Activated T-cell treated with anti-CD3 and anti-CD28 coated beads for 4 hours (primary cell): ENCODE data around the gene ENO1.

ENCODE experiments used
- DNase-seq: peaks from one replicate; pipeline ENCODE4 v3.0.0-alpha.2; 2020

ENO1 gene

DNA sequence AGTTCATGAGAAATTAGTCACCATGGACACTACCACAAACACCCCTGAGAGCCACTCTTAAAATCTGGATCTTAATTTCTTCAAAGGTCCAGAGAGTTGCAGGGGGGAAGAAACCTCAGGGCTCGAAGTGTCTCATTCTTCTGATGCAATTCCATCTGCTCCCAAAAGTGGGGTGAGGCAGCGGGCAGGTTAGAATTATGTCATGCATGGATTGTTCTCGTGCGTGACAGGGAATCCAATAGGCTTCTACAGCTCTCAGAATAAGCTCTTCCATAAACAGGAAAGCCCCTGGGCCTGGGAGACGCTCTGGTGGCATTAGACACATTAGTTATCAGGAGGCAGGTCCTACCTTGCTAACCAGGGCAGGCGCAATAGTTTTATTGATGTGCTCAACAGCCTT lies 8.4 kb downstream of the ENO1 start:
- DNase-seq = no peak

DNA sequence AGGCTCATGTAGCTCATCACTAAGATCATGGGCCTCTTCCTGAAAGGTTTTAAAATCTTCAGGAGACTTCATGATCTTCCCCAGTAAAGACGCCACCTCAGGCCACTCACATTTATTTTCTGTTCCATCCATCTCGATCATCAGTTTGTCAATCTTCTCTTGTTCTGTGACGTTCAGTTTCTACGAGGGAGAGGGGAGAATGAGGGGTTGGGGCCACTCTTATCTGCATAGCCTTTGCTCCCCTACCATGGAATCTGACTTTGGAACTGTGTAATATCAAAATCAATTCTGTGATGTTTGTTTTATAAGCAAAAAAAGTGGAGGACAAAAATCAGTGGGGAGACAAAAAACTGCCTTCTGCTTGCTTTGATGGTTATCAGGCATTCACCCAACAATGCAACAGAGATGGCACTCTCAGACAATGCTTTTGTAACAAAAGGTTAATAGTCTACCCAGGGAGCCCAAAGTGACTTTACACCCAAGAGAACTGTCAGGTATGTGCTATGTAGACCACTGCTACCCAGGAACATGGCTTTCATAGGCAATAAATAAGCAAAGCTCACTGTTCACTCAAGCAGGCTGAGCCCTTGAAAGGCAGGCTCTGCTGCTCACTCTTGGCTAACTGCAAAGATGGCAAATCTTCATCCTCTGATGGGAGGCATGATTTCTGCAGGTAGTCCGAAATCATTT lies 10.5 kb downstream of the ENO1 start:
- no peak for DNase-seq

DNA sequence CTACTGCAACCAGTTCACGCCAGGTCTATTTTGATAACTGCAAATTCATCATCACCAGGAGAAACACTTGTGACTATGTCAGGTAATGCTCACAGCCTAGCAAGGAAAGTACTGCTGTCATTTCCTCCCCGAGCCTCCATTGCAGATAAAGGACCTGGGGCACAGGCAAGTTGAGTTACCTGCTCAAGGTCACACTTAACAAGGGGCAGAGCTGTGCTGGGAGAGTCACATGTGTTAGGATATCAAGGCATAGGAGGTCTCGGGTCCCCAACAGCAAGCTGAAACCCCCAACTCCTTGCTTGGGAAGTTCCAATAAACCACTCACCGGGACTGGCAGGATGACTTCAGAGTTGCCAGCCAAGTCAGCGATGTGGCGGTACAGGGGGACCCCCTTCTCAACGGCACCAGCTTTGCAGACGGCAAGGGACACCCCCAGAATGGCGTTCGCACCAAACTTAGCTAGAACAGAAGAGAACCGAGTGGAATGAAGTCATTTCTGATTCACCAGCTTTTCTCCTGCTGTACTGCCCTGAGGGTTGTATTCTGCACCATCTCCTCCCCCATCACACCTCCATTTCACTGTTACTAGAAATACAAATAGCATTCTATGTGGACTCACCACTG lies 11.6 kb downstream of the ENO1 start:
- DNase-seq = no peak

DNA sequence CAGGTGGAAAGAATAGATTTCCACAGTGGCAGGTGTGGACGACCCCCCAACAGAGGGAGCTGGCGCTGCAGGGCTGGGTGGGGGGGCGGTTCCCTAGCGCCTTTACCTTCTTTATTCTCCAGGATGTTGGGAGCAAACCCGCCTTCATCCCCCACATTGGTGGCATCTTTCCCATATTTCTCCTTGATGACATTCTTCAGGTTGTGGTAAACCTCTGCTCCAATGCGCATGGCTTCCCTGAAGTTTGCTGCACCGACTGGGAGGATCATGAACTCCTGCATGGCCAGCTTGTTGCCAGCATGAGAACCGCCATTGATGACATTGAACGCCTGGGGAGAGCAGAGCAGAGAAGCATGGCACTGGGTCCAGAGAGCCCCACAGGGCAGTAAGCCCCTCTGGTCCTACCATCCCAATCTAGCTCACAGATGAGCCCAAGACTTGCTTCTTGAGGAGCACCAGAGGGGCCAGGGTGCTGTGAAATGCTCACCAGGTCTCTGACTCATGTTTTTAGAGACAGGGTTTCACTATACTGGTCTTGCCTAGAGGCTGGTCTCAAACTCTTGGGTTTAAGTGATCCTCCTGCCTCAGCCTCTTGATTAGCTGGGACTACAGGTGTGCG lies 12.2 kb downstream of the ENO1 start:
- no peak for DNase-seq

DNA sequence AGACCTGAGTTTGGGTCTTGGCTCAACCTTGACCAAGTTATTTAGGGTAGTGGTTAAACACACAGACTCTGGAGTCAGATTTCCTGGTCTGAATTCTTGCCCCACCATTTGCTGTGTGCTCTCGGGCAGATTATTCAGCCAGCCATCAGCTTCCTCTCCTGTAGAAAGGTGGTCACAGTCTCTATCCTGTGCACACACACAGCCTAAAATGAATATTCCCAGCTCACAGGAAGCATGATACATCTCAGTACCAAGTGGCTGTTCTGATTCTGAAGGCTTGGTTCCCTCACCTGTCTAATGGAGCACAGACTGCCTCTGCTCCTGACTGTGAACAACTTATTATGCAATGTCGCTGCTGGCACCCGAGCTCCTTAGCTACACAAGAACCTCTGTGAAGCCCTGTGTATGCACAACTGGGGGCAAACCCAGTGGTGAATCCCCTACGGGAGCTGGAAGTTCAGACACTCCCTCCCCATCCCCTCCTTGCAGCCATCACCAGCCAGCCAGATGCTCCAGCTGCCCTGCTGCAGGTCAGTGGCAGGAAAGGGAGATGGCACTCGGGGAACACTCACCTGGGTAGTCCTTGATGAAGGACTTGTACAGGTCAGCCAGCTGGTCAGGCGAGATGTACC lies 13.7 kb downstream of the ENO1 start:
- no peak for DNase-seq

DNA sequence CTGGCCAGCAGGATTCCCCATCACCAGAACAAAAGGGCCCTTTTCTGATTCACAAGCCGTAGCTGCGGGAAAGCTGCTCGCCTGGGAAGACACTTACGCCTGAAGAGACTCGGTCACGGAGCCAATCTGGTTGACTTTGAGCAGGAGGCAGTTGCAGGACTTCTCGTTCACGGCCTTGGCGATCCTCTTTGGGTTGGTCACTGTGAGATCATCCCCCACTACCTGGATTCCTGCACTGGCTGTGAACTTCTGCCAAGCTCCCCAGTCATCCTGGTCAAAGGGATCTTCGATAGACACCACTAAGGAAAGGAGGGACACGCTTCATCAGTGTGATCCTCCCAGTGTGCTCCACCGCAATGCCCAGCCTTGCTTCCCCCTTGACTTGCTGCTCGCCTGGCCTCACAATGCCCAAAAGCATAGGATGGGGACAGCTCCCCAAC lies 14.7 kb downstream of the ENO1 start:
- no peak for DNase-seq

DNA sequence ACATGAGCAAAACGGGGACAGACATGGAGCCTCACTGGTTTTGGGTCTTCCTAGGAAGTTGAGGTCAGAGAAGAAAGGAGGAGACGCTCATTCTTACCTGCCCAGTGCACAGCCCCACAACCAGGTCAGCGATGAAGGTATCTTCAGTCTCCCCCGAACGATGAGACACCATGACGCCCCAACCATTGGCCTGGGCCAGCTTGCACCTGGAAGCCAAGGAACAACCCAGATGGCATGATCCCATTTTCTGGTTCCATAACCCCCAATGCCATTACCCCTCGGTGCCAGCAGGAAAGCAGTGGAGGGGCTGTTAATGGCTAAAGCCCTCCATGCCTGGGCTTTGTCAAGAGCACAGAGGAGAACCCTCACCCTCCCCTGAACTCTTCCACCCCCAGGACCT lies 15.3 kb downstream of the ENO1 start:
- DNase-seq = no peak

DNA sequence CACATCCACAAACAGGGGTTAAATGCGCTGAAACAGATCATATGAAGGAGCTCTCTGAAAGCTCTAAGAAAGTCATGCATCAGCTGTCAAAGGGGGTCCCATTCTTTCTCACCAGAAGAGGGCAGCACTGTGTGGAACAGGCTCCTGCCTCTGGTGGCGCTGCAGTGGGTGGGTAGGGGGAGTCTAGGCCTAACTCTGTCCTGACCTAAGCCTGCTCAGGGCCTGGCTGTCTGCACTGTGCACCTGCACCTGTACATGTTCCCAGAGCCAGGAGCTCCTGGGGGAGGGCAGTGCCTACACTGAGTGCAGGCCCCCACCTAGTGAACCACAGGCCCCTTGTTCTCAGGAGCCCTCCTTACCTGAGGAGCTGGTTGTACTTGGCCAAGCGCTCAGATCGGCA lies 16.0 kb downstream of the ENO1 start:
- peak; percentile 38 for DNase-seq

DNA sequence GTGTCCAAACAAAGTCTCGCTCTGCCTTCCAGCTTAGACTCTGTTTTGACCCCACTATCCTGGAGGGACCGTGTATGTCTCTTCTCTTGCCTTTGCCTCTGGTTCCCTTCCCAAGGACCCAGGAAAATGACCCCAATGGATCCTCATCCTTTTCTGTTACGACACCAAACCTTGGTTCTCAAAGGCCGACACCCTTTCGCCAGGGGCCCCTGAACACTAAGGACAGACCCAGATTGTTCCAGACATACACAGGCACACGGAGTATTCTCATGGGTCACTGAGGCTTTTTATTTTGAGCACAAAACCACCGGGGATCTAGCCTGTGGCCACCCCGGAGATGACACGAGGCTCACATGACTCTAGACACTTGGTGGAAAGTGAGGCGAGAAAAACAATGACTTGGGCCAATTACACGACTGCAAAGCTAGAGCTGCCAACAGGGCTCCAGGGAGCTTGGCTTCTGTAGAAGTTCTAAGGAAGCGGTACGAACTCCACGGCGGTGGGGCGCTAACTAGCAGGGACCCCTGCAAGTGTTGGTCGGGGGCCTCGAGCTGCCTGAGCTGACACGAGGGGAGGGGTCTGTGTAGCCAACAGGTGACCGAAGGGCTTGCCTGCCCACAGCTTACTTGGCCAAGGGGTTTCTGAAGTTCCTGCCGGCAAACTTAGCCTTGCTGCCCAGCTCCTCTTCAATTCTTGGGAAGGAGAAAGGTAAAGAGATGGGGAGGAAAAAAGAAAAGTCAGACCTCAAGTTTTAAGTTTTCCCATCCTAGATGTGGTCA lies 17.6 kb downstream of the ENO1 start:
- DNase-seq = no peak

DNA sequence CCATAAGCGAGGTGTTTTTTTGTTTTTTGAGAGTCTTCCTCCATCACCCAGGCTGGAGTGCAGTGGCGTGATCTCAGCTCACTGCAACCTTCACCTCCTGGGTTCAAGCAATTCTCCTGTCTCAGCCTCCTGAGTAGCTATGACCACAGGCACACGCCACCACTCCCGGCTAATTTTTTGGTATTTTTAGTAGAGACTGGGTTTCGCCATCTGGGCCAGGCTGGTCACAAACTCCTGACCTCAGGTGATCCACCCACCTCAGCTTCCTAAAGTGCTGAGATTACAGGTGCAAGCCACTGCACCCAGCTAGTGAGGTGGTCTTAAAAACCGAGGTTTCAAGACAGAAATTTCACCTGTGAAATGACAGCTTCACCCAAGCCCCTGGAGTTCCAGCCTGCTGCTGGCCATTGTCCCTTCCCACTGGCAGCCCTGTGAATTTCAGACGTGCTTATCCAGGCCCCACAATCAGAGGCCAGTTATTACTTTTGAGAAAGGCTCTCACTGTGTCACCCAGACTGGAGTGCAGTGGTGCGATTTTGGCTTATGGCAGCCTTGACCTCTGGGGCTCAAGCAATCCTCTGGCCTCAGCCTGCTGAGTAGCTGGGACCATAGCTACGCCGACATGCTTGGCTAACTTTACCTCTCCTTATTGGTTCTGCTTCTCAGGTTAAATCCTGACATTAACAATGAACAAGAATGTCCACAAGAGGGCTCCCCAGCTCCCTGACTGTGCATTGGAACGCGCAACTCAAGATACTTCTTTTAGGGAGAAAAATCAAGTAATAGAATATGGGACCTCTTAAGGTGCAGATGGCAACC lies 19.4 kb downstream of the ENO1 start:
- DNase-seq = no peak

DNA sequence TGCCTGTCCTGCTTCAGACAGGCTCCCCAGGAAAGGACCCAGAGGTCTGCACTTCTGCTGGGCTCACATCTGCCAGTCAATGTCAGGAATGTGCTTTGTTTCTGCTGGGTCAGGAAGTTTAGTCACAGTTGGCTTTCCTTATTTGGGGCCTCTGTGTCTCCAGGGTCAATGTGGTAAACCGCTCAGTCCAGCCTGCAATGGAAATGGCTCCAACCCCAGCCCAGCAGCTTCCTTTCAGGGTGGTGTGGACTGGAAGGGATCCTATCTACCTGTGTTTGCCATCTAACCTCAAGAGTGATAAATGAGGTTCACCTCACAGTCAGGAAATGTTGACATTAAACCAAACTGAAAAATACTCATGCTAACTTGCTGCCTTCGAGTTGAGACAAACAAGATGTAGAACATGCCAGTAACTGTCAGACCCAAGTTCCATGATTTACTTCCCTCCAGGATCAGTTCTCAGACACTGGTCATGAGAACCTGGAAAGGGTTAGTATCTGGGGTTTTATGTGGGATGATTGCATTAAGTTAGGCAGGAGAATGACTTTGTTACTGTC lies 20.3 kb downstream of the ENO1 start:
- DNase-seq = no peak

DNA sequence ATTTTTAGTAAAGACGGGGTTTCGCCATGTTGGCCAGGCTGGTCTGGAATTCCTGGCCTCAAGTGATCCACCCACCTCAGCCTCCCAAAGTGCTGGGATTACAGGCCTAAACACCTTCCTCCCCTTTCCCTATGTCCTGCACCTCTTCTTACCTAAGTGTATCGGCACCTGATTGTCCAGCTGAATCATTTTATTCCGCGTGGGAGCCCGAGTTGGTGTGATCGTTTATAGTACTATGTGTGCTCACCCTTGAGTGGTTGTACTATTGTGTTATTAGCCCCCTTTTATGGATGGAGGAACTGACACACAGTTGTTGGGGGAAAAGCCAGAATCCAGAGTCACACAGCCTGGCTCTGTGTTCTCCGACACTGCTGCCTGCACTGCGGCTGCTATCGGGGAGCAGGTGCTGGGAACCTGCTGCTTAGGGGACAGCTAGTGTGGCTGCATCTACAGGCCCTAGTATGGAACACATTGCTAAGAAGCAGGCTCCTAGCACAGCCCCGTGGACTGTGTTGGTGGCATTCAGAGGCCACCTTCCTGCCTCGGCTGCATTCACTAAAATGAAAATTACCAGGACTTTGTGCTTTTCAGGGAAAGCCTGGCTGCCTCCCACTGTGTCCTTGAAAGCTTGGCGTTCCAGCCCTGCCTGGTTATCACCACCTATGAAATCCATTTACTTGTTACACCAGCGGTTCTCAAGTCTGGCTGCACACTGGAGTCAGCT lies 21.6 kb downstream of the ENO1 start:
- no peak for DNase-seq

DNA sequence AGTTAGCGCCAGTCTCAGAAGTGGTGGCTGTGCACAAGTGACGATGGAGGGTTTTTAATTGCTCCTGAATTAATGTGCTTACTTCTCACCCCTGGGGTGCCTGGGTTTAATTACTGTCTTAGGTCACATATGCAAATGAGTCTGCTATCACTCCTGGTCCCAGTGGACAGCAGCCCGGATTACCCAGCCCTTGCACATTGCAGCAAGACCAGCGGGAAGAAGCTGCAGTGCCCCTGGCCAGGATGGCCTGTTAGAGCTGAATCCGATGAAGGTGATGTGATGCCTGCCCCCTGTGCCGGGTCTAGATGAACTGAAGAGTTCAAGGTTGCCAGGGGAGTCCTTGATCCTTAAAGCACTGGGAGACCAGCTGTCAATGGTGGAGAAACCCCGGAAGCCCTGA lies 24.2 kb downstream of the ENO1 start:
- no peak for DNase-seq

DNA sequence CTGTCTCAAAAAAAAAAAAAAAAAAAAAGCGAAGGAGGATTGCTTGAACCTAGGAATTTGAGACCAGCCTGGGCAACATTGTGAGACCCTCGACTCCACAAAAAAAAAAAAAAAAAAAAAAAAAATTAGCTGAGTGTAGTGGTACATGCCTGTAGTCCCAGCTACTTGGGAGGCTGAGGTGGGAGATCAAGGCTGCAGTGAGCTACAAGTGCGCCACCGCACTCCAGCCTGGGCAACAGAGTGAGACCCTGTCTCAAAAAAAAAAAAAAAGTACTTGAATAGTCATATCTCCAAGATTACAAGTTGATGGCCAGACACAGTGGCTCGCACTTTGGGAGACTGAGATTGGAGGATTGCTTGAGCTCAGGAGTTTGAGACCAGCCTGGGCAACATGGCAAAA lies 27.4 kb downstream of the ENO1 start:
- no peak for DNase-seq

DNA sequence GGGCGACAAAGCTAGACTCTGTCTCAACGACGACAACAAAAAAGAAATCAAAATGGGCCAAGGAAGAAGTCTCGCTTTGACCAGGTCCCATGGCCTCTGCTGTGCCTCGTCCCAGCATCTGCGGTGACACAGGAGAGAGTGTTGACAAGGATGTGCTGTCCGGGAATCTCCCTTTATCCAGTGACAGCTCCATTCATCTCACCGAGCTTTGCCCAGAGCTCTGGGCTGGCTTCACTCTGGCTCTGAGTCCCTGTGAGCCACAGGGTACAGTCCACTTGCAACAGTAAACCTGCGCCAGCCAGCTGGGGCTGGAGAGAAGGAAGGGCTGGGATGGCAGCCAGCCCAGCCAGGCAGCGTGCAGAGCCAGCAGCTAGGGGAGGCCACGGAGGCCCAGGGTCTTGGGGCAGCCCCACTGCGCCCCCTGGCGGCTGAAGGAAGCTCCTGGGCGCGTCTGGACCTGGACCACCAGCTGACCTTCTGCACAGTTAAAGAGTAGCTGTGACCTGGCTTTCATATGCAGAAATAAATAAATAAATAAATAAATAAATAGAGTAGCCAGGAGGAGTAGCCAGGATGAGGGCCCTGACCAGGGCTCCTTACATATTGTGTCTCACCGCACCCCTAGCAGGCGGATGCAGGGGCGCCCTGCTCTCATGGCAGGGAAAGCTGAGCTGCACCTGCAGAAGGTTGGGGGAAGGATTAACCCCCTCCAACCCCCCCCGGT lies 29.7 kb downstream of the ENO1 start:
- DNase-seq = peak; percentile 59

DNA sequence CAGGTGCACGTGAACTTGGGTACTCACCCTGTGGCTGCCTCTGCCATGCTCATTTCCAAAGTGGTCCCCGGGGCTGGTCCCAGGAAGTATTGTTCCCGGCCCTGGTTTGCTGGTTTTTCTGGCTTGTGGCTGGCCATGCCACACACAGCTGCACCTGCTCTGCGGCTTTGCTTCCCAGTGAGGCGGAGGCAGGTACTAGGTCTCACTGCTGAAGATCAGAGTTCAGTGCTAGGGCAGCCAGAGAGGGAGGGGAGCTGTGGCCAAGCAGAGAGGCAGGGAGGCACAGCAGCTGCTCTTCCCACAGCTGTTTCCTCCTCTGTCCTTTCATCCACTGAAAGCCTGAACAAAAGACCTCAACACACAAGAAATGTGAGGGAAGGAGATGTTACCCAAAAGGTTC lies 30.5 kb downstream of the ENO1 start:
- no peak for DNase-seq

DNA sequence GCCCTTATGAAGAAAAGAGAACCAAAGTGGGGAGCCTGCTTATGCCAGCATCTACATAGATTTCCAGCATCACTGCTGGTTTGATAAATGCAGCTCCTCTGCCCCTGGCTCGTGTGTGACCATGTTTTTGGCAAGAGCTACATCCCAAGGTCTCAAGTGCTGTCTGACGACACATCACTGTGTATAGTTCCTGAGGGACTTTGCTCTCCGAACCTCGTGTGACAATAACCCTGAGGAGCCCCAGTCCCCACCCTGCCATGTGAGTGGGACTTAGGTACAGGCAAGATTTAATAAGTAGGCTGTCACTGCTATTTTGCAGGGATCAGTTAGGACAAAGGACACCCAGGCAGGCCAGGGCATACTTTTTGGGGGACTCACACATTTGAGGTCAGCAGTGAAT lies 32.2 kb downstream of the ENO1 start:
- no peak for DNase-seq

DNA sequence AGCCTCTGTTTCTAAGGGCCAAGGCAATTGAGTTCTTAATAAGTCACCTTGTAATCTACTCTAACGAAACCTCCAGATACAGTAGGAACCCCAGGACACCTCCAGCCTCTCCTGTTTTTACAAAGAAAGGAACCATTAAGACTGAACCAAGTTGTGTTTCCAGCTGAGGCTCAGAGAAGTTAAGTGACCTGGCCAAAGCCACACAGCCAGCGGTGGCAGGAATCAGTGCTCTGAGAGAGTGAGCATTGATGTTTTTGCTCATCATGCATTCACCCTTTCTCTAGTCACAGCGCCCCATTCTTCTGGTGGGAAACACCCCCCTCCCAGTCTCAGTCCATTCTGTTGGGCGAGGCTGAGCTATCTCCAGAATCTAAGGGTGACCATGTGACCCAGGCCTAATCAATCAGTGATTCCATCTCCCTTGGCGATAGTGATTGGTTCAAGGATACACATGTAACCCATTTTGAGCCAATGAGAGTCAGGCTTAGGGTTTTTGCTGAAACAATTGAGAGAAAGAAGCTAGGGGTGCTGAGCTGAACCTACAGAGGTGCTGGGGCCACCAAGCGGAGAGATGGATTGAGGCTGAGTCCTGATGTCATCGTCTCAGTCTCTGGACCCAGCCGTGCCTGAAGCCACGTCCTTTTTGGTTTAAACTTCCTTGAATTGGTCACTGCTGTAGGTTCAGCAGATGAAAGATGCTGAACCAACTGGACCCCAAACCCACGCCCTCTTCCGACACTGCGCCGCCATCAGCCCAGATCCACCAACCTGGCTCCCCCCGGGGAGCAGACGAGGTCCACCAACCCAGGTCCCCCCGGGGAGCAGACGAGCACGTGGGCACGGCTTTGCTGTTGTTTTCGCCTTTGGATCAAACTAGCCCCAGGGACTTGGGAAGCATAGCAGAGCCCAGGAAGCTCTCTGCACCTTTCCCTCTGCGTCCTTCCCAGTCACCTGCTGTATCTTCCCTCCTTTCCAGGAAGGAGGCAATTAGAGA lies 33.1 kb downstream of the ENO1 start:
- no peak for DNase-seq

DNA sequence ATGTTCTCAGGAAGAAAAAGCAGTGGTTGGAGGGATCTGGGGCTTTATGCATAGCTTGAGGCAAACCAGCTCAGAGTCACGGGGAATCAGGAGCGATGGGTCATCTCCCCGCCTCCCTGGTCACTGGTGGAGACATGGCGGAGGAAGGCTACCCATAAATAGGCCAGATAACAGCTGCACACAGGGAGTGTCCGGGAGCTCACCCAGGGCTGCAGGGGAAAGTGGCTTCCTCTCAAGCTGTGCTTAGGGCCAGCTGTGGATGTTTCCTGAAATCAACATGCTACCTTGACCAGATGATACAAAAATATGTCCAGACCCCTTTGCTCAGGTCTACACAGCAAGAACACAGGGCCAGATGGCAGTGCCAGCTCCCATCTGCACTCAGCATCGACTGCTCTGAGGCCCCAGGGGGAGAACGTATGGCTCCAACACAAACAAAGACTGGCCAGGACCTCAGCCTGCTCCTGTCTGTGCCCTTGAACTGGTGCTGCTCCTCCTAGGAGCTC lies 33.9 kb downstream of the ENO1 start:
- DNase-seq = no peak
